GM13977 (cell line): ENCODE results near the gene UGT1A6.

Source experiments
- DNase-seq: peaks from one replicate; pipeline ENCODE4 v3.0.0; 2012; ENCODE audit warnings: low spot score
- CTCF ChIP-seq: IDR thresholded peaks from 2 replicates; pipeline ENCODE4 v1.5.1; 2012; ENCODE audit warnings: mild to moderate bottlenecking, control low read depth; ENCODE audit not compliant: insufficient read depth; ENCODE audit errors: extremely low read depth, missing control alignments
- in situ Hi-C: fragments of 300-500 bp; cut with MboI; formaldehyde crosslinking; loops from one replicate; pipeline ENCODE4 v1.12.0; 2022; ENCODE audit warnings: low sequenced_read_pairs, low pct_unique_long_range_greater_than_20kb, mixed read lengths, inconsistent platforms; ENCODE audit not compliant: unreplicated experiment

Gene UGT1A6

GRCh38 chr2:233773854-233774253 is 81.2 kb downstream of the UGT1A6 start:
- in situ Hi-C loops, result no loop called here
- no peak for TF ChIP-seq CTCF

GRCh38 chr2:233775414-233775813 is 82.7 kb downstream of the UGT1A6 start:
- no peak for DNase-seq
- in situ Hi-C loops, result no loop called here
- TF ChIP-seq CTCF, result no peak

More at GRCh38 chr2:233773854-233774253, 81.2 kb downstream of the UGT1A6 start:
- DNase-seq, result no peak

- in situ Hi-C loops, result no loop called here
- TF ChIP-seq CTCF, result no peak
These were observed 85.3 kb downstream of the UGT1A6 start, which contains the start of gene MROH2A for GRCh38 chr2:233778030-233778429. Gene MROH2A, plus strand, starts transcription at chr2:233778330. Its CDS starts 1,029 bp downstream, at chr2:233779359.

GRCh38 chr2:233779722-233780121 is 87.0 kb downstream of the UGT1A6 start:
- in situ Hi-C loops, result no loop called here
- DNase-seq, result no peak
- TF ChIP-seq CTCF, result no peak

More at GRCh38 chr2:233778030-233778429, 85.3 kb downstream of the UGT1A6 start, which contains the start of gene MROH2A:
- DNase-seq, result no peak

GRCh38 chr2:233780771-233781170 is 88.1 kb downstream of the UGT1A6 start:
- DNase-seq, result no peak
- in situ Hi-C loops, result no loop called here
- TF ChIP-seq CTCF, result no peak

- no peak for TF ChIP-seq CTCF
- no peak for DNase-seq
- in situ Hi-C loops, result no loop called here
These were observed 96.9 kb downstream of the UGT1A6 start for GRCh38 chr2:233789554-233789953.
